ENCODE data around the gene KLRG1.
A peak's percentile ranks its signal among the peaks of the same experiment; 100 is the strongest.

Gene KLRG1

GRCh38 chr12:9040484-9041186 lies 51.3 kb downstream of the KLRG1 start:
- DNase-seq (ENCODE audit: low spot score): no peak

GRCh38 chr12:9041321-9041720 lies 52.0 kb downstream of the KLRG1 start:
- DNase-seq (ENCODE audit: low spot score): no peak

- no peak for DNase-seq (ENCODE audit: low spot score)
These were observed 54.4 kb downstream of the KLRG1 start for GRCh38 chr12:9043766-9044165.

- DNase-seq (ENCODE audit: low spot score): no peak
These were observed 57.8 kb downstream of the KLRG1 start for GRCh38 chr12:9047105-9047504.

GRCh38 chr12:9048930-9049329 lies 59.6 kb downstream of the KLRG1 start:
- no peak for DNase-seq (ENCODE audit: low spot score)

GRCh38 chr12:9049520-9050133 lies 60.3 kb downstream of the KLRG1 start:
- peak; percentile 63 for DNase-seq (ENCODE audit: low spot score)

- DNase-seq (ENCODE audit: low spot score): no peak
These were observed 61.3 kb downstream of the KLRG1 start for GRCh38 chr12:9050521-9051157.

GRCh38 chr12:9051158-9051550 lies 61.8 kb downstream of the KLRG1 start:
- no peak for DNase-seq (ENCODE audit: low spot score)

GRCh38 chr12:9052610-9053009 lies 63.3 kb downstream of the KLRG1 start:
- DNase-seq (ENCODE audit: low spot score): no peak

All from kidney capillary endothelial cell (primary cell).